ENCODE data around the gene TMEM181. TPM values are rescaled to one million over a fixed set of nuclear protein-coding genes. Genes with fewer than 3 reads are reported as not detected.

Gene TMEM181
- total RNA-seq, 4 donors from 2014 or later: 16.7 to 28.1 (median 21.2) TPM

DNA sequence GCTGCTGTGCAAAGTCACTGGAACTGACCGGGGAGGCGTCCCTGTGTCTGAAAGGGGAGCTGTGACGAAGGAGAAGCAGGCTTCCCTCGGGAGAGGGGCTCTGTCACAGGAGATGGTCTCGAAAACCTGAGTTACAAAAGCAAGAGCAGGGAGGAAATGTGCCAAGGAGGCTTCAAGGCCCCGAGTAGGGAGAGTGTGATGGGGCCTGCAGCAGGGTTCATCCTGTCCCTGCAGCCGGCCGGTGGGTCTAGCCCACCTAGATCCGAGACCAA lies 68.0 kb downstream of the TMEM181 start:
- no peak for TF ChIP-seq POLR2A (IDR thresholded peaks at IDR 0.05)
- TF ChIP-seq, protein P1, sequence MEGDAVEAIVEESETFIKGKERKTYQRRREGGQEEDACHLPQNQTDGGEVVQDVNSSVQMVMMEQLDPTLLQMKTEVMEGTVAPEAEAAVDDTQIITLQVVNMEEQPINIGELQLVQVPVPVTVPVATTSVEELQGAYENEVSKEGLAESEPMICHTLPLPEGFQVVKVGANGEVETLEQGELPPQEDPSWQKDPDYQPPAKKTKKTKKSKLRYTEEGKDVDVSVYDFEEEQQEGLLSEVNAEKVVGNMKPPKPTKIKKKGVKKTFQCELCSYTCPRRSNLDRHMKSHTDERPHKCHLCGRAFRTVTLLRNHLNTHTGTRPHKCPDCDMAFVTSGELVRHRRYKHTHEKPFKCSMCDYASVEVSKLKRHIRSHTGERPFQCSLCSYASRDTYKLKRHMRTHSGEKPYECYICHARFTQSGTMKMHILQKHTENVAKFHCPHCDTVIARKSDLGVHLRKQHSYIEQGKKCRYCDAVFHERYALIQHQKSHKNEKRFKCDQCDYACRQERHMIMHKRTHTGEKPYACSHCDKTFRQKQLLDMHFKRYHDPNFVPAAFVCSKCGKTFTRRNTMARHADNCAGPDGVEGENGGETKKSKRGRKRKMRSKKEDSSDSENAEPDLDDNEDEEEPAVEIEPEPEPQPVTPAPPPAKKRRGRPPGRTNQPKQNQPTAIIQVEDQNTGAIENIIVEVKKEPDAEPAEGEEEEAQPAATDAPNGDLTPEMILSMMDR (IDR thresholded peaks at IDR 0.05): no peak
- Histone ChIP-seq H3K4me1 (peaks cover 22 to 30% of the 10 kb centered on the region in 2 donors), H3K4me3 (replicated peaks in 1 of 3) (no peak overlapping the region), H3K9me3 (no peaks in the 10 kb centered on the region), H3K27ac (no peak overlapping the region), H3K36me3 (no peaks in the 10 kb centered on the region), H3K27me3 (no peaks in the 10 kb centered on the region)
- WGBS, 2 donors: 90 to 92% methylated on average over 8 to 9 of the region's 9 CpGs
- no peak for DNase-seq
- intact Hi-C loops (cut with DNase I): no loop called here

DNA sequence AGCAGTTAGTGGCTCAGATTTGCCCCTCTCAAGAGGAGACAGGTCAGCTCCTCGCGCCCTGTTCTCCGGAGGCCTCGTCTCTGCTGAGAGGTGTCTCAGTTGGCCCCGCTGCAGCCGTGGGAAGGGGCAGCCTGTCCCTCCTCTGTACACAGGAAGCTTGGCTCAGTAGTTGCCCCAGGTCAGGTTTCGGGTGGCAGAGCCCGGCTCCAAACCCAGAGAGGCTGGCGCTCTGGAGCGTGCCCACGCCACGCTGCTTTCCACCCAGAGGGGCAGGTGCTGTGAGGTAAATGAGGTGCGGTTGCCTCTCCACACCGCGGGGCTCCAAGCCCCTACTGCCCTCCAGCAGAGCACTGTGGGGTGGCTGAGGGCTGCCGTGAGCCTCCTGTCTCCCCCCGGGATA lies 68.7 kb downstream of the TMEM181 start:
- WGBS, 2 donors: 82 to 93% methylated on average over 6 of the region's 17 CpGs
- H3K4me1 ChIP-seq: peaks cover 15 to 30% of the 10 kb centered on the region in 2 donors
- no peak overlapping the region for H3K27ac ChIP-seq
- no peaks in the 10 kb centered on the region for H3K36me3 ChIP-seq
- DNase-seq: no peak
- no peaks in the 10 kb centered on the region for H3K9me3 ChIP-seq
- TF ChIP-seq POLR2A (IDR thresholded peaks at IDR 0.05): no peak
- TF ChIP-seq, protein P1 (IDR thresholded peaks at IDR 0.05): no peak
- H3K27me3 ChIP-seq: no peaks in the 10 kb centered on the region
- H3K4me3 ChIP-seq (replicated peaks in 1 of 3): no peak overlapping the region
- intact Hi-C loops (cut with DNase I): no loop called here

DNA sequence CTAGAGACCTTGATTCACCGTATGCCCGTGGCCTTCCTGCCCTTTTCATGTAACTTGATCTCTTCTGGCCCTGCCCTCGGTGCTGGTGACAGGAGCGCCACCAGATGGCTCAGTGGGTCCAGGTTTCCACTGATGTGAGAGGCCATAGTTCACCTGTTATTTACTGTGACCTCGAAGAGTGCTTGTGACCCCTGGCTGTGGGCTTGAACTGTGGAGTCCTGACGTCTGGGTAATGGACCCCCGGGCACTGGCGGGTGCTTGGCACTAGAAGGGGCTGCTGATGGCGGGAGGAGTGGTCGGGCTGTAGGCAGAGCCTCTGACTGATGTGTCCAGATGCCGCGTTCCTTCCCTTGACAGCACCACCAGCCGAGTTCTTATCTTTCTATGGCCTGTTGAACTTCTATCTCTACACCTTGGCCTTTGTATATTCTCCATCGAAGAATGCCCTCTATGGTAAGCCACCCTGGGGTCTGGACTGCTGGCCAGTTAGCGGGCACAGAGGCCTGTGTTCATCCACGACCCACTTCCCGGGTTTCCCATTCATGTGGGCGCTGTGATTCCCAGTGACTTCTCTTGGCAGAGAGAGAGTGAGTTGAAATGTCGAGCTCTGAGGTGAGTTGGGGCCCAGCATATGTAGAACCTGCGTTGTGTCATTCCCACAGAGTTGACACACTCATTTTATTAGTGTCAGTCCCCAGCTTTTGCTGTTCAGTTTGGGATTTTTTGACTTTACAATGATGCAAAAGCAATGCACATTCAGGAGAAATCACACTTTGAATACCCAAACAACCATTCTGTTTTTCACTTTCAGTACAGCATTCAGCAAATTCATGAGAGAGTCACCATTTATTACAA lies 69.7 kb downstream of the TMEM181 start:
- DNase-seq: peak in 1 of 2 donors; percentile 27
- no peaks in the 10 kb centered on the region for H3K36me3 ChIP-seq
- no peak overlapping the region for H3K27ac ChIP-seq
- intact Hi-C loops (cut with DNase I): no loop called here
- no peak overlapping the region for H3K4me3 ChIP-seq (replicated peaks in 1 of 3)
- peaks cover 7 to 23% of the 10 kb centered on the region in 2 donors for H3K4me1 ChIP-seq
- H3K9me3 ChIP-seq: no peaks in the 10 kb centered on the region
- WGBS, 2 donors: 84 to 85% methylated on average over 20 of the region's 20 CpGs
- TF ChIP-seq, protein P1 (IDR thresholded peaks at IDR 0.05): peak in 3 of 6 experiments; percentile 5 to 28 (median 7)
- TF ChIP-seq POLR2A (IDR thresholded peaks at IDR 0.05): no peak
- no peaks in the 10 kb centered on the region for H3K27me3 ChIP-seq

DNA sequence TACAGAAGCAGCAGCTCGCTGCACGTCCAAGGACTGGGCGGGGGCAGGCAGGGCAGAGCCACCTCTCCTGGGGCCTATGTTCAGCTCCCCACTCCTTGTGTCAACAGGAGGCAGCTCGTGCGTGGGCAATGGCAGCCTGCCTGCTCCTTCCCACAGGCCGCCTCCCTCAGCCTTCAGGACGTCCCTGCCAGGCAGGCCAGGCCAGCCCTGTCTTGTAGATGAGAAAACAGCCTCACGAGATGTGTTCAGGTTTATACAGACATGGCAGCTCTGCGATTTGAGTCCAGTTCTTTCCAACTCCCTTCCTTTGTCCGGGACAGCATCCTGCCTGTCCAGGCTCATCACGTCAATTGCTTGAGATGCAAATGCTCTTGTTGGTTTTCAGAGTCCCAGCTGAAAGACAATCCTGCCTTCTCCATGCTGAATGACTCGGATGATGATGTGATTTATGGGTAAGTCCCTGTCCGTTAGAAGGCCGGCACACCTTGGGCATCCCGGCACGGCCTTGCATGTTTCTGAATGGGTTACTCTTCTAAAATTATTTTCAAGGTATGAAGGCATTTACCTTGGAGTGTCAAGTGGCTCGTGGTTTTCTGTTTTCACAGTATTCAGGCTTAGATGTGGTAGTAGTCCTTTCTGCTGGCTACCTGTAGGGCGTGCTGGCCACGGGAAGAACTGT lies 71.2 kb downstream of the TMEM181 start:
- Histone ChIP-seq H3K27me3 (no peaks in the 10 kb centered on the region), H3K36me3 (peaks cover under 1 to 11% of the 10 kb centered on the region in 2 donors), H3K4me3 (replicated peaks in 1 of 3) (no peak overlapping the region), H3K9me3 (no peaks in the 10 kb centered on the region), H3K27ac (peak overlapping the region; percentile 30 to 61 (median 31)), H3K4me1 (peaks cover 0 to 13% of the 10 kb centered on the region in 2 donors)
- peak; percentile 61 to 70 for DNase-seq
- TF ChIP-seq, protein P1 (IDR thresholded peaks at IDR 0.05): no peak
- TF ChIP-seq POLR2A (IDR thresholded peaks at IDR 0.05): no peak
- 73 to 75% methylated on average over 19 of the region's 19 CpGs for WGBS, 2 donors
- intact Hi-C loops (cut with DNase I): no loop called here
